Activated CD8-positive, alpha-beta memory T cell treated with anti-CD3 and anti-CD28 coated beads, Interleukin-2, amount 50 U/mL, for 1 hour (primary cell): Measurements from ENCODE around the gene ITPR2.

Experiments
- DNase-seq: peaks from one replicate; pipeline ENCODE4 v3.0.0-alpha.2; 2020; ENCODE audit errors: extremely low read depth

ITPR2 gene

DNA sequence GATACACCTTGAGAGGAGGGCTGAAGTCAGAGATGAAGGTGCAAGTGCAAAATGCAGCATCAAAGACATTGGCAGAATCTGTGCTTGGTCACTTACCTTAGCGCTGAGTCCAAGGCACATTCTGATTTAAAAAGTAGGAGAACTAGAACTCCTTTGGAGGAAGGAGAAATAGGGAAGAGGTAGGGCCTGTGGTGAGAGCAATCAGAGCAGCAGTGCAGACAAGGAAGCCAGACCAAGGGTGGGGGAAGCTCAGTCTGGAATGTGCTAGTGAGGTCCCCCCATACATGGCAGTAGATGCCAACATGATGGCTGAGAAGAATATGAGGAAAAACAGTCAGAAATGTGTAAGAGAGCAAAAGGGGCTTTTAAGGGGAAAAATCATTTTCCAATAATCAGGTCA lies 431.1 kb downstream of the ITPR2 start:
- no peak for DNase-seq

DNA sequence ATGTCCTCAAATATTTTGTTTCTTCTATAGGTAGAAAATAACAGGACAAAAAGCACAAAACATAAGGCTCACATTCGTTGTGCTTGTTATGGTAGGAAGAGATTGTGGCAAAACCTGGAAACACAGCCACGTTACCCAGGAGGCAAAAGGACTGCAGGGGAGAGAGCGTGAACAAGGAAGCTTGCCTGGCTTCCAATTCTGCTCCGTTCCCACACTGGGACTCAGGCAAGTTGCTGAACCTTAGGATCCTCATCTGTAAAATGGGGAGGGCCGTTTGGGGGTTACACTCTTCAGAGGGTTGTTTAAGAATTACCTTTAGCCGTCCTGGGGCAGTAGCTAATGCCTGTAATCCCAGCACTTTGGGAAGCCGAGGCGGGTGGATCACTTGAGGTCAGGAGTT lies 432.4 kb downstream of the ITPR2 start:
- DNase-seq, result no peak

DNA sequence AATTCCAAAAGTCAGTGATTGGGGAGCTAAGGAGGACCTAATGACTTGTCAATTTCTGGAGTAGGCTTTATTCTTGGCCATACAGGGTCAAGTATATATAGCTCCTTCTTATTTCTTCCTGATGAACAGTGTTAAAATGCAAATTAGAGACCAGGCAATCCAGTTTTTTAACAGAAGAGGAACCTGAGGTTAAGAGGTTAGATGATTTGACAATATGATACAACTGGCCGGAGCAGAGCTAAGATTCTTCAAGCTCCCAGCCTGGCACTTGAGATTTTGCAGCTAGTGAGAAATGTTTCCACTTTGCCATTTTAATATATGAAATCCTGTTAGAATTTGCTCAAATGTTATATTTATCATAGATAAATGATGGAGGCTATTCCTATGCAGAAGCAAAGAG lies 433.6 kb downstream of the ITPR2 start:
- DNase-seq, result no peak

DNA sequence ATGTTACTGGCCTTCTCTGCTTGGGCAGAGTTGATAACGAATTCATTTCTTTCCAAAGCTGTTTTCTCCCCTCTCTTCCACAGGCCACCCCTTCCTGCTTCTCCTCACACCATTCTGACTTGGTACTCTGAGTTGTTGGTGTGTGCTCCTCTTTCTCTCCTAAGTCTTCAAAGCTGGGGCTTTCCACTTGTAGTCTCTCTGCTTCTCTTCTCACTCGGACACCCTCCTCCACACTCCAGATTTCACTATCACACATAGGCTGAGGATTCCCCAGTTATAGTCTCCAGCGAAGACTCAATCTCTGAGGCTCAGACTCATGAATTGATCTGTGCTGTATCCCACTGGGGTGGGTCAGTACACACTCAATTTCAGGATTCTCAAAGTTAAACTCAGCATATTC lies 436.6 kb downstream of the ITPR2 start:
- DNase-seq, result no peak

GRCh38 chr12:26389343-26389742 lies 443.7 kb downstream of the ITPR2 start:
- no peak for DNase-seq

DNA sequence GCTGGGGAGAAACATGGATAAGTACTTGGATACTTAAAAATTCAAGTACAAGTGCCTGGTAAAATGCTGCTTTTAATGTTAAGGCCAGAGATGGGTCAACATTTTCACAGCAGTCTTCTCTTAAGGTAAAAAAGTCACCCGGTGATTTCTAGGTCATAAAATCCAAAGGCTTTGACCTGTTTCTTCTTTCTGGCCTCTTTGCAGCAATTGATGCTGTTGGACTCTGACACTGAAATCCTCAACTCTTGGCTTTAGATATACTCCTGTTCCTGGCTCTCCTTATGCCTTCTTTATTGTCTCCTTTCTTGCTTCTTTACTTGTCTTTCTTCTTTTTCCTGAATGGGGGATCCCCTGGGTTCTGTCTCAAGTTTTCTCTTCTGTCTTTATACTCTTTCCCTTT lies 448.5 kb downstream of the ITPR2 start:
- DNase-seq, result no peak

GRCh38 chr12:26383041-26383440 lies 450.0 kb downstream of the ITPR2 start:
- no peak for DNase-seq

DNA sequence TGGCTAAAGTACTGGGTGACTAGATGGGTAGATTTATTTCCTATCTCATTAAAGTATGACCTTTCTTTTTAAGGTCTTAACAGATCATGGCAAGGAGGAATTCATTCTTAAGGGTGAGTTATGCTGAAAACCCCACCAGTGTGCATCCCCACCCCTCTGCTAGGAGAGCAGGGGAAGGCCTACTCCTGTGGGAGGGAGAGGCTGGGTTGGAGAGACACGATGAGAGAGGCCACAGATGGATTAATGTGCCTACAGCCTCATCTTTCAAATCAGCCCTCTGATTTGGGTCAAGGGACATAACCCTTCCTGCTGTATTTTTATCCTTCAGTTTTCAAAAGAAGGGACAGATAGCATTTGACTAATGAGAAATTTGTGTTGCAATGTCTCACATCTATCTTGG lies 452.1 kb downstream of the ITPR2 start:
- DNase-seq, result no peak

DNA sequence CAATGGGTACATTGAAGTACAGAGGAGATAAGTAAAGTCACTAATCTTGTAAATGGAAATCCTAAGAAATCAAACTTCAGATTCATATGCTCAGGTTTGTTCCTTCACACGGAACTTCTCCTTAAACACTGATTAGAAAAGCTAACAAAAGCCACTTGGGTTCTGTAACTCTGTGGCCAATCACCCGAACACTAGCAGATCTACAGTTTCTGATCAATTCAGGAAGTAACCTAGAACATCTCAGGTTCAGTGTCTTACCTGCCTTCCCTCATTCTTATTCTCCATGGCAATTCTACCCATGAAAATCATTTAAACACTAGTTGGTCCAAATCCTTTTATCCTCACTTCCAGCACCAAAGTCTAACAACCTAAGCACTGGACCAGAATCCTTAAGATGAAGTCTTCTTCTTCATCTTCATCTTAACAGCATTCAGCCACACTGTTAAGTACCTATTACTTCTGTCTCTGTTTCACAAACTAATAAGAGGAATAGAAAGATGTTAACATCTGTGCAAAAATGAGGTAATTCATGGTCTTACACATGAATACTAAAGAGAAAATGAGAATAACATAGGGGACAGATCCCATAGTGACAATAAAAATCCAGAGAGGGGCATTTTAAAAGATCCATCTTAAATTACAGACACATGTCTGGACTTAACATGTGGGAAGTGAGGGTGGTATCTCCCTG lies 453.1 kb downstream of the ITPR2 start:
- DNase-seq, result no peak

DNA sequence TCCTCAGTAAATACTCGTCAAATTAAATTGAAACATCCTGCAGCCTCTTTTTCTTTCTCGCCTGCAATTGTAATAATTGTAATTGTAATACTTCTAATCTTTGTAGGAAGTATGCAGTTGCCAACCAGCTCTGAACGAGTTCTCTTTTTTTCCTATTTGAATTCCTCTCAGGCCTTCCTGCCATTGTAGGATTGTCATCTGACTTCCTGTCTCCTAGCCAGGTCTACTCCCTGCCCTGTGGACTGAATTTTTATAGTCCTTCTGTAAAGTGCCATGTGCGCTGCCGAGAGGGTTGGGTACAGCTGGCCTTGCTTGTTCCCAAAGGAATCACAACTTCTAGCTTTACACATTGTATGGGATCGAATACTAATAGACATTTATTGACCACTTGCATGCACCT lies 454.3 kb downstream of the ITPR2 start:
- no peak for DNase-seq

- DNase-seq, result no peak
Measured at GRCh38 chr12:26374934-26375680, 457.9 kb downstream of the ITPR2 start.

DNA sequence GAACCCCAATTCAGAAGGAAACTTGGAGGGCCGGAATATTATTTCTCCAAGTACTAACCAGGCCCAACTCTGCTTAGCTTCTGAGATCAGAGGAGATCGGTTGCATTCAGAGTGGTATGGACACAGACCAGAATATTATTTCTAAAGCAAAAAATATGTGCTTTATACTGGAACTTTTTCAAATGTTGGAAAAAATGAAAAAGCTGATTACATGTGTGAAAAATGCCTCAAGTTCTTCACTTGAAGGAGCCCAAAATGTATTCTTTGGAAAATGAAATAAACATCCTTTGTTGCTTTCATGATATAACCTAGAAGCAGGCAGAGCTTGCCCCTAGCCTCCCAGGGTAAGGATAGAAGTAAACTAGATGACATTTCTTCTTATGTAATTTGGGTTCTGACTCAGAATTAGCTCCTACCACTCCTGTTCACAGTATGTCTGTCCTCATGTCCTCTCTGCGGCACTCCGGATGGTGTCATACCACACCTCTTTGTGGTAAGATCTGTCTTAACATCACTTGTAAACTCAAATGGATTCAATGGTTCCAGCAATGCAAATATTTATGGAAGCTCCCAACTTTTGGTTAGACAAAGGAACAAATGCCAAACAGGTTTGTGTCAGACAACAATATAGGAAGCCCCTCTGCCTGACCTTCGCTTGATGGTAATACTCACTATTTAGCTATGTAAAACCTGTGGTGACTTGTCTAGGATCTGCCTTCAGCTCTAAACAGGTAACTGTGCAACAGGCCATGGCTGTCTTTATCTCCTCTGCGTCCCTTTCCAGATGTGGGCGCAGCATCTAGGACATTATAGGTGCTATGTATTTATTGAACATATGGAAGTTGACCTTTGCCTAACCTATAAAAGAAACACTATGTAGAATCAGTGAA lies 459.1 kb downstream of the ITPR2 start:
- DNase-seq, result no peak

GRCh38 chr12:26372866-26373265 lies 460.1 kb downstream of the ITPR2 start:
- no peak for DNase-seq

DNA sequence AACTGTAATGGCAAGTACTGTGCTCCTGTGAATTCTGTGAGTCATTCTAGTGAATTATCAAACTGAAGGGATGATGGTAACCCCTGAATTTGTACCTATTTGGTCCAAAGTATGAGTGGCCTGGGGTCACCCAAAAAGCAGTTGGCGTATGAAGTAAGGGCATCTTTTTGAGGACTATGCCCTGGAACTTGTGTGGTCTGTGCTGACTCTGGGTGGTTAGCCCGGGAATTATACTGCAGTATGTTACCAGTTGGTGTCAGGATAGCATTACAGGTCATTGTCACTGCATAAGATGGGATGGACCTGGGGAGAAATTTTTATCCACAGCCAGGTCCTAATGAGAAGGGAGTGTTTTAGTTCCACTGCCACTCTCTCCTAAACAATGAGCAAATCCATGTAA lies 462.9 kb downstream of the ITPR2 start:
- no peak for DNase-seq

- DNase-seq, result no peak
Measured at GRCh38 chr12:26369588-26369987, 463.4 kb downstream of the ITPR2 start.

DNA sequence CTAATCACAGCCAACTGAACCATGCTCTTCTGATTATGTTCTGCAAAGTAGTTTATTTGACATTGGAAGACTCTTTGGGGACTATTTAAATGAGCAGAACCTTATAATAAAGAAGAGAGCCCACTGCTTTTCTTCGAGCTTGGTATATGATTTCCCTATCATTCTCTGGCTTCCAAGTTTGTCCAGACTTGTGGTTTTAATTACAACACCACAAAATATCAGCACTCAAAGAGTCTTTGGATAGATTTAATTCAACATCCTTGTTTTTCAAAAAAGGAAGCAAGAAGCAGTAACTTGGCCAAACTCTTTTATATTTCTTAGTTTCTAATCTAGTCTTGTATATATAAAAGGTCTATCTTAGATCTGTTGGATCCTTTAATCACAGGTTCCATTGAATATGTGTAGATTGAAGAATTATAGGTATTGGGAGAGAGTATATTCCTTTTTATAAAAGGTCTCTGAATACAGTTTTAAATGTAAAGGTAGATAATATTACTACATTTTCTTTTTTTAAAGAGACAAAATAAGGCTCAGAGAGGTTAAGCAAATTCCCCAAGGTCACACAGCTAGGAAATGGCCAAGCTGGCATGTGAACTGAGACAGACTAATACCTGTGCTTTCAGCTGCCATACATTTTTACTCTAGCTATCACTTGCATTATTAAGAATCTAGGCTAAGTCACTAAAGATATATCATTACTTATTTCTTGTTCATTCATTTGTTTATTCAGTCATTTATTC lies 464.8 kb downstream of the ITPR2 start:
- no peak for DNase-seq

DNA sequence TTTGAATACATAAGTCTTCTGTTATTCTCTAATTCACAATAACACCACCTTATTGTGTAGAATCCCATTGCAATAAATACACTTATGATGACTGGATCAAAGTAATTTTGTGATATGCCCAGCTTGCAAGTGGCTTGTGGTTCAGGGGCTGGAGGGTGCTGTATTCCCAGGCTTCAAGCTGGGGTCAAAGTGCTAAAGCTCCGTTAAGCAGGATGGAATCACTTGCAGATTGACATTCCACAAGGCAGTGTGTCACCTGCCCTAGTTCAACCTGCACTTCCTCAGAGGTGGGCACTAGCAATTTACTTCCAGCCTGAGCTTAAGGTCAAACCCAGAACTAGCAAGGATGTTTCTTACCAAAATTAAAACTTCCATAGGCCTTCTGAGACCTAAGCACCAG lies 471.0 kb downstream of the ITPR2 start:
- no peak for DNase-seq

- no peak for DNase-seq
Measured at GRCh38 chr12:26360062-26360461, 472.9 kb downstream of the ITPR2 start.

- no peak for DNase-seq
Measured at GRCh38 chr12:26359576-26359975, 473.4 kb downstream of the ITPR2 start.

GRCh38 chr12:26358651-26359050 lies 474.3 kb downstream of the ITPR2 start:
- DNase-seq, result no peak

DNA sequence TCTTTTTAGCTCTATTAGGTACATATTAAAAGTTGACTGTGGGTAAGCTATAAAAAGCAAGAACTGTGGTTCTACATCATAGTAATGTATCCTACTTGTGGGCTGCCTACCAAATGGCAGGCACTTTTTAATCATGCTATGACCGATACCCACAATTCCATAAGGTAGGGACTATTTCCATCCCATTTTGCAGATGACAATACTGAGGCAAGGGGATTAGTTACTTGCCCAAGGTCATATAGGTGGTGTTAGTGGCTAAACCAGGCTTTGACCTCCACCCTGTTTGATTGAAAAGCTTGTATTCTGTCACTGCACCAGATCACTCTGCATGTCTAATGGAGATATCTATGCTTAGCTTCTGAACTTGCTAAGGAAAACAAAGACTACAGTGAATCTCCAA lies 485.7 kb downstream of the ITPR2 start:
- DNase-seq, result no peak

DNA sequence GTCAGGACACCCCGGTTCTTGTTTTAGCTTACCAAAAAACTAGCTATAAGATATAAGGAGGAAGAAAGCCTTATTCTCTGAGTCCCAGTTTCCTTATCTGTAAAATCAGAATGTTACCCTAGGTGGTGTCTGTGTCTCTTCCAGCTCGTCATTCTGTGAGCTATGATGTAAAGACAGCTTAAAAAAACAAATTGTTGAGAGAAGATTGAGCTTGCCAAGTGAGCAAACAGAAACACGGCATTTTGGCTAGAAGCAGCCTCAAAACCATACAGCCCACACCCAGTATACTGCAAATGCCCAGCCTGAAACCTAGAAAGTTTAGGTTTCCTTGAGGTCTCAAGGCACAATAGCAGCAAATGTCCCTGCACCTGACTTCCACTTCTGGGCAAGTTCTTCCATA lies 486.3 kb downstream of the ITPR2 start:
- no peak for DNase-seq
